Neural cell (in vitro differentiated cells): Measurements from ENCODE around the gene SPATS2. TPM values are rescaled to one million over a fixed set of nuclear protein-coding genes. Genes with fewer than 3 reads are reported as not detected.

Experiments
- H2AFZ ChIP-seq: fragments of 200-600, 300-800 bp; sonication (generic), shearing (Covaris generic); 2 replicates; pipeline ENCODE4 v1.6.0; 2014; ENCODE audit warnings: low read depth, mild to moderate bottlenecking, antibody characterized with exemption, low read length, moderate library complexity
- H3F3A ChIP-seq: fragments of 200-600 bp; shearing (Covaris generic); 2 replicates; pipeline ENCODE4 v1.6.1; 2016; ENCODE audit warnings: mild to moderate bottlenecking, moderate library complexity, mixed read lengths, antibody characterized with exemption, low read length; ENCODE audit not compliant: insufficient read depth, poor library complexity, severe bottlenecking
- H3K27ac ChIP-seq: fragments of 200-600, 300-800 bp; sonication (generic), shearing (Covaris generic); 2 replicates; pipeline ENCODE4 v1.5.1; 2014; ENCODE audit warnings: mild to moderate bottlenecking, low read length, moderate library complexity
- H3K27me3 ChIP-seq: fragments of 300-800, 200-600 bp; sonication (generic), shearing (Covaris generic); 2 replicates; pipeline ENCODE4 v1.6.0; 2014; ENCODE audit warnings: mild to moderate bottlenecking, low read depth, low read length, moderate library complexity; ENCODE audit not compliant: insufficient read depth
- H3K36me3 ChIP-seq: fragments of 300-800, 200-600 bp; sonication (generic), shearing (Covaris generic); 2 replicates; pipeline ENCODE4 v1.5.1; 2014; ENCODE audit warnings: mild to moderate bottlenecking, antibody characterized with exemption, low read length, moderate library complexity; ENCODE audit not compliant: insufficient read depth
- H3K4me2 ChIP-seq: fragments of 300-800, 200-600 bp; sonication (generic), shearing (Covaris generic); 2 replicates; pipeline ENCODE4 v1.6.0; 2014; ENCODE audit warnings: mild to moderate bottlenecking, low read length
- H3K4me3 ChIP-seq: fragments of 300-800, 200-600 bp; sonication (generic), shearing (Covaris generic); 2 replicates; pipeline ENCODE4 v1.5.1; 2014; ENCODE audit warnings: mild to moderate bottlenecking, low read length, moderate library complexity
- H3K79me2 ChIP-seq: fragments of 200-600 bp; shearing (Covaris generic); replicated peaks from 2 replicates; pipeline ENCODE4 v1.6.0; 2014; ENCODE audit warnings: mild to moderate bottlenecking, low read length, moderate library complexity; ENCODE audit not compliant: insufficient read depth
- H3K9ac ChIP-seq: fragments of 300-800, 200-600 bp; sonication (generic), shearing (Covaris generic); 2 replicates; pipeline ENCODE4 v1.6.1; 2016; ENCODE audit warnings: mild to moderate bottlenecking, low read length, mixed read lengths
- H3K9me2 ChIP-seq: fragments of 200-600 bp; shearing (Covaris generic); 2 replicates; pipeline ENCODE4 v1.6.1; 2016; ENCODE audit warnings: mild to moderate bottlenecking, low read length, mixed read lengths; ENCODE audit not compliant: insufficient read depth
- H3K9me3 ChIP-seq: fragments of 200-600, 300-800 bp; sonication (generic), shearing (Covaris generic); 2 replicates; pipeline ENCODE4 v1.6.1; 2016; ENCODE audit warnings: mild to moderate bottlenecking, mixed run types, low read length, moderate library complexity, mixed read lengths
- H4K20me1 ChIP-seq: fragments of 200-600 bp; shearing (Covaris generic); 2 replicates; pipeline ENCODE4 v1.6.1; 2016; ENCODE audit warnings: mild to moderate bottlenecking, mixed run types; ENCODE audit not compliant: insufficient read depth
- CTCF ChIP-seq: fragments of 450-650 bp; IDR thresholded peaks from 2 replicates; pipeline ENCODE4 v1.5.1; 2014; ENCODE audit warnings: antibody characterized with exemption, mild to moderate bottlenecking, moderate library complexity; ENCODE audit not compliant: poor library complexity, severe bottlenecking
- EP300 ChIP-seq: fragments of 450-650 bp; conservative IDR thresholded peaks from 2 replicates; pipeline ENCODE4 v1.6.1; 2014; ENCODE audit warnings: antibody characterized with exemption, mild to moderate bottlenecking, moderate library complexity; ENCODE audit not compliant: poor library complexity, severe bottlenecking
- EZH2 ChIP-seq: fragments of 200-600, 300-800 bp; shearing (Covaris generic), sonication (generic); IDR thresholded peaks from 2 replicates; pipeline ENCODE4 v1.6.1; 2014; ENCODE audit warnings: antibody characterized with exemption, low read length, borderline replicate concordance, mild to moderate bottlenecking; ENCODE audit not compliant: insufficient read depth, poor library complexity, severe bottlenecking
- MXI1 ChIP-seq: fragments of 450-650 bp; conservative IDR thresholded peaks from 2 replicates; pipeline ENCODE4 v1.6.1; 2014; ENCODE audit warnings: antibody characterized with exemption, mild to moderate bottlenecking; ENCODE audit not compliant: poor library complexity, severe bottlenecking
- POLR2AphosphoS5 ChIP-seq: IDR thresholded peaks from 2 replicates; pipeline ENCODE4 v1.6.1; 2012
- RAD21 ChIP-seq: fragments of 450-650 bp; conservative IDR thresholded peaks from 2 replicates; pipeline ENCODE4 v1.6.1; 2014; ENCODE audit warnings: antibody characterized with exemption, mild to moderate bottlenecking, moderate library complexity
- REST ChIP-seq: IDR thresholded peaks from 2 replicates; pipeline ENCODE4 v1.6.1; 2012; ENCODE audit warnings: borderline replicate concordance
- SMC3 ChIP-seq: fragments of 450-650 bp; conservative IDR thresholded peaks from 2 replicates; pipeline ENCODE4 v1.6.1; 2014; ENCODE audit warnings: antibody characterized with exemption, mild to moderate bottlenecking, moderate library complexity; ENCODE audit not compliant: poor library complexity
- polyA plus RNA-seq: library from polyadenylated mRNA; depleted of rRNA; stranded (reverse); fragments of >200 nt; gene quantifications from 2 replicates; pipeline ENCODE4 v1.2.3, GENCODE V29; 2014

Gene SPATS2
- polyA plus RNA-seq, 1 donor from 2014 or later, result 58.4 TPM

GRCh38 chr12:49548481-49548821 lies 181.2 kb downstream of the SPATS2 start:
- no peak overlapping the region for H3K27ac ChIP-seq
- H3K4me3 ChIP-seq, result no peak overlapping the region
- no peaks in the 10 kb centered on the region for H3K9me3 ChIP-seq
- no peaks in the 10 kb centered on the region for H3F3A ChIP-seq
- H3K9me2 ChIP-seq, result no peaks in the 10 kb centered on the region
- no peak overlapping the region for H2AFZ ChIP-seq
- H3K9ac ChIP-seq, result no peak overlapping the region
- TF ChIP-seq MXI1 (no peak), REST (no peak), POLR2AphosphoS5 (no peak), EZH2 (no peak), SMC3 (no peak), CTCF (no peak), EP300 (no peak), RAD21 (no peak)
- no peaks in the 10 kb centered on the region for H3K79me2 ChIP-seq
- peaks cover 30% of the 10 kb centered on the region for H3K27me3 ChIP-seq
- no peak overlapping the region for H3K4me2 ChIP-seq
- no peaks in the 10 kb centered on the region for H4K20me1 ChIP-seq
- no peaks in the 10 kb centered on the region for H3K36me3 ChIP-seq

GRCh38 chr12:49548822-49549648 lies 181.8 kb downstream of the SPATS2 start:
- TF ChIP-seq EP300 (no peak), REST (no peak), MXI1 (no peak), POLR2AphosphoS5 (no peak), EZH2 (no peak)
- Histone ChIP-seq H2AFZ (no peak overlapping the region), H3K79me2 (no peaks in the 10 kb centered on the region), H3K4me3 (no peak overlapping the region), H3K9me2 (no peaks in the 10 kb centered on the region), H3F3A (no peaks in the 10 kb centered on the region), H3K27me3 (peaks cover 25% of the 10 kb centered on the region), H3K36me3 (no peaks in the 10 kb centered on the region), H4K20me1 (no peaks in the 10 kb centered on the region), H3K9me3 (no peaks in the 10 kb centered on the region), H3K27ac (no peak overlapping the region), H3K4me2 (no peak overlapping the region), H3K9ac (no peak overlapping the region)
